Liver (tissue), 9 donors: Measurements from ENCODE around the gene DMD. TPM values are rescaled to one million over a fixed set of nuclear protein-coding genes. Genes with fewer than 3 reads are reported as not detected.

Source experiments
- DNase-seq: peaks from one replicate; pipeline ENCODE4 v3.0.0-alpha.2; 2017; ENCODE audit warnings: low spot score
- H3K27ac ChIP-seq, 2 donors: one replicate each; pipeline ENCODE4 v1.7.0; 2013; ENCODE audit warnings: inconsistent platforms in 2 of 2, low read length in 2 of 2, control low read depth in 1 of 2, low read depth in 1 of 2, mild to moderate bottlenecking in 1 of 2
- H3K27me3 ChIP-seq, 4 donors: one replicate each; pipeline versions ENCODE4 v1.6.1 to v1.7.0; 2013; ENCODE audit warnings: low read length in 3 of 4, inconsistent platforms in 1 of 4, mild to moderate bottlenecking in 1 of 4, moderate library complexity in 1 of 4; ENCODE audit not compliant: control insufficient read depth in 4 of 4, insufficient read depth in 4 of 4
- H3K36me3 ChIP-seq, 4 donors: one replicate each; pipeline versions ENCODE4 v1.6.1 to v1.7.0; 2013; ENCODE audit warnings: low read length in 3 of 4, mild to moderate bottlenecking in 3 of 4, low read depth in 1 of 4, moderate library complexity in 1 of 4; ENCODE audit not compliant: control insufficient read depth in 4 of 4, insufficient read depth in 3 of 4
- H3K4me1 ChIP-seq, 4 donors: one replicate each; pipeline versions ENCODE4 v1.6.1 to v1.7.0; 2013; ENCODE audit warnings: low read length in 3 of 4, mild to moderate bottlenecking in 3 of 4, moderate library complexity in 1 of 4; ENCODE audit not compliant: control insufficient read depth in 4 of 4, insufficient read depth in 4 of 4
- H3K4me3 ChIP-seq, 3 donors: one replicate each; pipeline versions ENCODE4 v1.6.1 to v1.7.0; 2013; ENCODE audit warnings: low read length in 3 of 3, control low read depth in 1 of 3, low read depth in 1 of 3, mild to moderate bottlenecking in 1 of 3
- H3K9ac ChIP-seq, 2 donors: one replicate each; pipeline ENCODE4 v1.7.0; 2013; ENCODE audit warnings: low read length in 2 of 2, mild to moderate bottlenecking in 2 of 2, moderate library complexity in 2 of 2, control low read depth in 1 of 2, low read depth in 1 of 2
- H3K9me3 ChIP-seq, 4 donors: one replicate each; pipeline versions ENCODE4 v1.6.1 to v1.7.0; 2013; ENCODE audit warnings: low read length in 3 of 4; ENCODE audit not compliant: control insufficient read depth in 4 of 4
- EGR1 ChIP-seq, 2 donors: IDR thresholded peaks; 2 replicates each; pipeline ENCODE4 v1.6.1; 2016 to 2018; ENCODE audit warnings: antibody characterized with exemption in 2 of 2, low read depth in 2 of 2
- FOXA1 ChIP-seq: IDR thresholded peaks from 2 replicates; pipeline ENCODE4 v1.6.1; 2016; ENCODE audit warnings: antibody characterized with exemption
- FOXA2 ChIP-seq: IDR thresholded peaks from 2 replicates; pipeline ENCODE4 v1.6.1; 2016; ENCODE audit warnings: antibody characterized with exemption
- GABPA ChIP-seq, 2 donors: IDR thresholded peaks in 1 of 2; conservative IDR thresholded peaks in 1 of 2; 2 replicates each; pipeline ENCODE4 v1.6.1; 2016; ENCODE audit warnings: antibody characterized with exemption in 2 of 2, mild to moderate bottlenecking in 1 of 2, moderate library complexity in 1 of 2
- HNF4A ChIP-seq, 2 donors: conservative IDR thresholded peaks; 2 replicates each; pipeline ENCODE4 v1.6.1; 2016; ENCODE audit warnings: antibody characterized with exemption in 2 of 2, mild to moderate bottlenecking in 2 of 2
- HNF4G ChIP-seq: IDR thresholded peaks from 2 replicates; pipeline ENCODE4 v1.6.1; 2016; ENCODE audit warnings: antibody characterized with exemption
- JUND ChIP-seq, 2 donors: IDR thresholded peaks; 2 replicates each; pipeline ENCODE4 v1.6.1; 2016; ENCODE audit warnings: antibody characterized with exemption in 2 of 2
- NR2F2 ChIP-seq: IDR thresholded peaks from 2 replicates; pipeline ENCODE4 v1.6.1; 2016; ENCODE audit warnings: antibody characterized with exemption
- RAD21 ChIP-seq, 2 donors: IDR thresholded peaks; 2 replicates each; pipeline ENCODE4 v1.6.1; 2016; ENCODE audit warnings: antibody characterized with exemption in 2 of 2, mild to moderate bottlenecking in 2 of 2
- SP1 ChIP-seq: IDR thresholded peaks from 2 replicates; pipeline ENCODE4 v1.6.1; 2018; ENCODE audit warnings: antibody characterized with exemption, mild to moderate bottlenecking
- TAF1 ChIP-seq: conservative IDR thresholded peaks from 2 replicates; pipeline ENCODE4 v1.6.1; 2016; ENCODE audit warnings: antibody characterized with exemption, mild to moderate bottlenecking
- YY1 ChIP-seq: IDR thresholded peaks from 2 replicates; pipeline ENCODE4 v1.6.1; 2016; ENCODE audit warnings: antibody characterized with exemption, mild to moderate bottlenecking
- WGBS: extraction: QIAGEN DNeasy Blood & Tissue Kit; methylation state at CpG from one replicate; pipeline ENCODE4 v1.1.7; 2013; 5-methylcytosine and 5-hydroxymethylcytosine counted together
- polyA plus RNA-seq, 2 donors: library from polyadenylated mRNA; stranded (reverse) in 1 of 2; unstranded in 1 of 2; fragments of 200-250 nt in 1 of 2; fragments of >200 nt in 1 of 2; fragmentation: Nextera tagmentation in 1 of 2; extraction: Ambion mirVana in 1 of 2; gene quantifications; one replicate each; pipeline versions ENCODE4 v1.2.1 to v1.2.3, GENCODE V29; 2013 to 2015
- total RNA-seq, 2 donors: library from RNA; depleted of rRNA; stranded (reverse); fragments of >200 nt; gene quantifications; one replicate each; pipeline ENCODE4 v1.2.3, GENCODE V29; 2014
- TF ChIP-seq, protein P1 (sequence below): IDR thresholded peaks from 2 replicates; pipeline ENCODE4 v1.6.1; 2016; ENCODE audit warnings: antibody characterized with exemption
- TF ChIP-seq, protein P2 (sequence below): IDR thresholded peaks from 2 replicates; pipeline ENCODE4 v1.6.1; 2016; ENCODE audit warnings: antibody characterized with exemption
- TF ChIP-seq, protein P3 (sequence below): IDR thresholded peaks from 2 replicates; pipeline ENCODE4 v1.6.1; 2016; ENCODE audit warnings: antibody characterized with exemption
- TF ChIP-seq, protein P4 (sequence below): fragments of 150-350 bp; IDR thresholded peaks from 2 replicates; pipeline ENCODE4 v1.5.1; 2017; ENCODE audit warnings: improper control_type of control experiment, low read depth, low read length; ENCODE audit not compliant: missing input control
- TF ChIP-seq, protein P5 (sequence below): IDR thresholded peaks from 2 replicates; pipeline ENCODE4 v1.6.1; 2016; ENCODE audit warnings: antibody characterized with exemption, mild to moderate bottlenecking
- donor health status: healthy.
- donor health status: healthy.
- donor health status: healthy.
- donor health status: healthy.
- donor health status: healthy.

Gene DMD
- total and polyA plus RNA-seq, 4 donors = 14.6 to 61.9 (median 23.9) TPM

DNA sequence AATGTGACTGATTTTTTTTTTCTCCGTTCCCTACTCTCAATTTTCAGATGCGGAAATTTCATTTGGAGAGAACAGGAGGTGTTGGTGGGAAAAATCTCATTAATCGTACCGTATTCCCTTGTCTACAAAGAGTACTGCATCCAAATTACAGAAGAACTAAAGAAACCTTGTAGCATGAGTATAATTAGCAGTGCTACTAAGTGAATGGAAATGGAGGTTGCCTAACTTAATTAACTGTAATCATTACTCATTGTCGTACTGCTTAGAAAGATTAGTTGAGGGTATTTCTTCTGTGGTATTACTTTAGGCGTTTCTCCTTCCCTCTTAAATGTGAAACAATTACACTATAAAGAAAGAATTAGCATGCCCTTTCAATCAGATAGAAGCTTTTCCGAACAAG, 81.7 kb downstream of the DMD start:
- 87% methylated on average over 7 of the region's 7 CpGs for WGBS
- Histone ChIP-seq H3K9ac (no peak overlapping the region), H3K4me1 (no peaks in the 10 kb centered on the region), H3K27ac (no peak overlapping the region), H3K9me3 (no peaks in the 10 kb centered on the region), H3K4me3 (no peak overlapping the region), H3K36me3 (no peaks in the 10 kb centered on the region), H3K27me3 (no peaks in the 10 kb centered on the region)
- no peak for DNase-seq
- TF ChIP-seq, protein P1, sequence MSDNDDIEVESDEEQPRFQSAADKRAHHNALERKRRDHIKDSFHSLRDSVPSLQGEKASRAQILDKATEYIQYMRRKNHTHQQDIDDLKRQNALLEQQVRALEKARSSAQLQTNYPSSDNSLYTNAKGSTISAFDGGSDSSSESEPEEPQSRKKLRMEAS = no peak

DNA sequence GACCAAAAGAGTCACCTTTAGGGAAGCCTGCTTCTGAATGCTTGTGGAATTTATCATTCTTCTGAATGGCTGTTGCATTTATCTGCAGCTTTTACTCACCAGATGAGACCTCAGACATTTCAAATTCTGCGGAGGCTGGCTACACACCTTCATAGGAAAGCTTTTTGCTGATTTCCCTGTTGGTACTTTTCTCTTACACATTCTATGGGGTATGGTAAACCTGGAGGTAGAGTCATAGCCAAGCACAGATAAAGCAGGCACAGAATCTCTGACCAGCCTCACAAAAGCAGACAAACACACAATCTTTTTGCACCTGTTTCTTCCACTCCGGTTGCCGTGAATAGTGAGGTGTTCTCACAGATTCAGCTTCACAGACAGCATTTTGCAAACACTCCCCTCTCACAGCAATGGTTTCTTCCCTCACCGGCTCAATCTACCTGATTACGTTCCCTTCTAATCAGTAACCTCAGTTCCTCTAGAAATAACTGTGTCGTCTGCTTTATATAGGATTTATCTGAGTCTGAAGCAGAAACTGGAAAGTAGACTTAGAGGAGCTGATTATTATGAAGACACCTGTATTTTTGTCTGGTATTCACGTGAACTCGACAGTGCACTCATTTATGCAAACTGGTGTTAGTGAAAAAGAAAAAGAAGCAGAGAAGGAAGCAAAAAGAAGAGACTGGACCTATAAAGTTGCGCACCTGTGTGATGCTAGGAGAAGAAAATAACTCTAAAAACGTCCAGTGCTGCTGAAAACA, 83.1 kb downstream of the DMD start:
- Histone ChIP-seq H3K4me3 (no peak overlapping the region), H3K9me3 (no peaks in the 10 kb centered on the region), H3K4me1 (no peaks in the 10 kb centered on the region), H3K9ac (no peak overlapping the region), H3K36me3 (no peaks in the 10 kb centered on the region), H3K27me3 (no peaks in the 10 kb centered on the region), H3K27ac (no peak overlapping the region)
- DNase-seq = no peak
- TF ChIP-seq HNF4A (conservative IDR thresholded peaks at IDR 0.05) (no peak), NR2F2 (no peak), EGR1 (IDR thresholded peaks at IDR 0.05; ENCODE audit: low read depth in 2 of 2) (no peak), SP1 (no peak), FOXA1 (no peak), JUND (IDR thresholded peaks at IDR 0.05) (no peak), GABPA (IDR thresholded peaks at IDR 0.05 in 1 of 2, conservative IDR thresholded peaks at IDR 0.05 in 1 of 2) (no peak), FOXA2 (no peak), TAF1 (no peak), RAD21 (IDR thresholded peaks at IDR 0.05) (no peak), YY1 (no peak), HNF4G (no peak)
- TF ChIP-seq, protein P2, sequence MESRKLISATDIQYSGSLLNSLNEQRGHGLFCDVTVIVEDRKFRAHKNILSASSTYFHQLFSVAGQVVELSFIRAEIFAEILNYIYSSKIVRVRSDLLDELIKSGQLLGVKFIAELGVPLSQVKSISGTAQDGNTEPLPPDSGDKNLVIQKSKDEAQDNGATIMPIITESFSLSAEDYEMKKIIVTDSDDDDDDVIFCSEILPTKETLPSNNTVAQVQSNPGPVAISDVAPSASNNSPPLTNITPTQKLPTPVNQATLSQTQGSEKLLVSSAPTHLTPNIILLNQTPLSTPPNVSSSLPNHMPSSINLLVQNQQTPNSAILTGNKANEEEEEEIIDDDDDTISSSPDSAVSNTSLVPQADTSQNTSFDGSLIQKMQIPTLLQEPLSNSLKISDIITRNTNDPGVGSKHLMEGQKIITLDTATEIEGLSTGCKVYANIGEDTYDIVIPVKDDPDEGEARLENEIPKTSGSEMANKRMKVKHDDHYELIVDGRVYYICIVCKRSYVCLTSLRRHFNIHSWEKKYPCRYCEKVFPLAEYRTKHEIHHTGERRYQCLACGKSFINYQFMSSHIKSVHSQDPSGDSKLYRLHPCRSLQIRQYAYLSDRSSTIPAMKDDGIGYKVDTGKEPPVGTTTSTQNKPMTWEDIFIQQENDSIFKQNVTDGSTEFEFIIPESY = no peak
- TF ChIP-seq, protein P3, sequence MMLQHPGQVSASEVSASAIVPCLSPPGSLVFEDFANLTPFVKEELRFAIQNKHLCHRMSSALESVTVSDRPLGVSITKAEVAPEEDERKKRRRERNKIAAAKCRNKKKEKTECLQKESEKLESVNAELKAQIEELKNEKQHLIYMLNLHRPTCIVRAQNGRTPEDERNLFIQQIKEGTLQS = no peak
- TF ChIP-seq, protein P1 = no peak
- TF ChIP-seq, protein P4, sequence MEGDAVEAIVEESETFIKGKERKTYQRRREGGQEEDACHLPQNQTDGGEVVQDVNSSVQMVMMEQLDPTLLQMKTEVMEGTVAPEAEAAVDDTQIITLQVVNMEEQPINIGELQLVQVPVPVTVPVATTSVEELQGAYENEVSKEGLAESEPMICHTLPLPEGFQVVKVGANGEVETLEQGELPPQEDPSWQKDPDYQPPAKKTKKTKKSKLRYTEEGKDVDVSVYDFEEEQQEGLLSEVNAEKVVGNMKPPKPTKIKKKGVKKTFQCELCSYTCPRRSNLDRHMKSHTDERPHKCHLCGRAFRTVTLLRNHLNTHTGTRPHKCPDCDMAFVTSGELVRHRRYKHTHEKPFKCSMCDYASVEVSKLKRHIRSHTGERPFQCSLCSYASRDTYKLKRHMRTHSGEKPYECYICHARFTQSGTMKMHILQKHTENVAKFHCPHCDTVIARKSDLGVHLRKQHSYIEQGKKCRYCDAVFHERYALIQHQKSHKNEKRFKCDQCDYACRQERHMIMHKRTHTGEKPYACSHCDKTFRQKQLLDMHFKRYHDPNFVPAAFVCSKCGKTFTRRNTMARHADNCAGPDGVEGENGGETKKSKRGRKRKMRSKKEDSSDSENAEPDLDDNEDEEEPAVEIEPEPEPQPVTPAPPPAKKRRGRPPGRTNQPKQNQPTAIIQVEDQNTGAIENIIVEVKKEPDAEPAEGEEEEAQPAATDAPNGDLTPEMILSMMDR = no peak
- TF ChIP-seq, protein P5, sequence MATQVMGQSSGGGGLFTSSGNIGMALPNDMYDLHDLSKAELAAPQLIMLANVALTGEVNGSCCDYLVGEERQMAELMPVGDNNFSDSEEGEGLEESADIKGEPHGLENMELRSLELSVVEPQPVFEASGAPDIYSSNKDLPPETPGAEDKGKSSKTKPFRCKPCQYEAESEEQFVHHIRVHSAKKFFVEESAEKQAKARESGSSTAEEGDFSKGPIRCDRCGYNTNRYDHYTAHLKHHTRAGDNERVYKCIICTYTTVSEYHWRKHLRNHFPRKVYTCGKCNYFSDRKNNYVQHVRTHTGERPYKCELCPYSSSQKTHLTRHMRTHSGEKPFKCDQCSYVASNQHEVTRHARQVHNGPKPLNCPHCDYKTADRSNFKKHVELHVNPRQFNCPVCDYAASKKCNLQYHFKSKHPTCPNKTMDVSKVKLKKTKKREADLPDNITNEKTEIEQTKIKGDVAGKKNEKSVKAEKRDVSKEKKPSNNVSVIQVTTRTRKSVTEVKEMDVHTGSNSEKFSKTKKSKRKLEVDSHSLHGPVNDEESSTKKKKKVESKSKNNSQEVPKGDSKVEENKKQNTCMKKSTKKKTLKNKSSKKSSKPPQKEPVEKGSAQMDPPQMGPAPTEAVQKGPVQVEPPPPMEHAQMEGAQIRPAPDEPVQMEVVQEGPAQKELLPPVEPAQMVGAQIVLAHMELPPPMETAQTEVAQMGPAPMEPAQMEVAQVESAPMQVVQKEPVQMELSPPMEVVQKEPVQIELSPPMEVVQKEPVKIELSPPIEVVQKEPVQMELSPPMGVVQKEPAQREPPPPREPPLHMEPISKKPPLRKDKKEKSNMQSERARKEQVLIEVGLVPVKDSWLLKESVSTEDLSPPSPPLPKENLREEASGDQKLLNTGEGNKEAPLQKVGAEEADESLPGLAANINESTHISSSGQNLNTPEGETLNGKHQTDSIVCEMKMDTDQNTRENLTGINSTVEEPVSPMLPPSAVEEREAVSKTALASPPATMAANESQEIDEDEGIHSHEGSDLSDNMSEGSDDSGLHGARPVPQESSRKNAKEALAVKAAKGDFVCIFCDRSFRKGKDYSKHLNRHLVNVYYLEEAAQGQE = no peak
- 37% methylated on average over 10 of the region's 10 CpGs for WGBS
